K562 (cell line): Measurements from ENCODE around the gene COPA. TPM values are rescaled to one million over a fixed set of nuclear protein-coding genes. Genes with fewer than 3 reads are reported as not detected.

Source experiments
- ATAC-seq: fragments of 200-7000 bp; cut with Tn5 transposase; 3 replicates; pipeline ENCODE4 v1.9.1; 2020; ENCODE audit warnings: moderate library complexity
- BruUV-seq: library from RNA; stranded (reverse); fragments of 400-500 nt; replicated peaks from 2 replicates; lab custom pipeline; 2021; lab: Mats Ljungman, UMichigan
- CTCF ChIA-PET: fragments of 300-600 bp; formaldehyde crosslinking; extraction: SDS; loops from one replicate; lab custom pipeline; 2021; ENCODE audit warnings: low intra/inter-chr PET ratio; lab: Yijun Ruan, JAX
- POLR2A ChIA-PET: fragments of 300-600, 350-650 bp; sonication (Branson Sonifier 250); formaldehyde crosslinking; extraction: SDS; loops from one replicate; lab custom pipeline; 2021; ENCODE audit warnings: antibody characterized with exemption, inconsistent platforms; lab: Yijun Ruan, JAX
- DNase-seq, 4 experiments: peaks; one replicate each; pipeline versions ENCODE4 v3.0.0 to v3.0.0-alpha.2; 2011 to 2018; ENCODE audit warnings: low spot score in 3 of 4, mixed read lengths in 3 of 4; ENCODE audit errors: extremely low read depth in 1 of 4
- FAIRE-seq: peaks from 2 replicates; lab custom pipeline; 2011; peaks lifted over from hg19 to GRCh38; lab: Jason Lieb, UNC
- H2AFZ ChIP-seq: 2 replicates; pipeline ENCODE4 v1.6.0; 2011; ENCODE audit warnings: low read depth, low read length, control low read depth, inconsistent platforms
- H3K27ac ChIP-seq: fragments of 200-600 bp; 3 replicates; pipeline ENCODE4 v1.8.0; 2011; ENCODE audit warnings: low read depth, mild to moderate bottlenecking, control low read depth, inconsistent platforms, low read length, moderate library complexity, mixed read lengths; ENCODE audit errors: extremely low read depth
- H3K27me3 ChIP-seq, 2 experiments: fragments of 300-600 bp in 1 of 2; 2 replicates in 1 of 2; 3 replicates in 1 of 2; pipeline versions ENCODE4 v1.6.0 to v1.8.0; 2011; ENCODE audit warnings: inconsistent platforms in 2 of 2, low read length in 2 of 2, mild to moderate bottlenecking in 1 of 2, mixed read lengths in 1 of 2, moderate library complexity in 1 of 2; ENCODE audit not compliant: control insufficient read depth in 2 of 2, insufficient read depth in 2 of 2
- H3K36me3 ChIP-seq: fragments of 300-600 bp; 3 replicates; pipeline ENCODE4 v1.8.0; 2011; ENCODE audit warnings: mild to moderate bottlenecking, low read length, inconsistent platforms; ENCODE audit not compliant: control insufficient read depth, insufficient read depth
- H3K4me1 ChIP-seq, 2 experiments: fragments of 200-600 bp in 1 of 2; replicated peaks in 1 of 2; 2 replicates in 1 of 2; 3 replicates in 1 of 2; pipeline versions ENCODE4 v1.5.1 to v1.8.0; 2011; ENCODE audit warnings: inconsistent platforms in 2 of 2, low read length in 2 of 2, mild to moderate bottlenecking in 1 of 2, mixed read lengths in 1 of 2, moderate library complexity in 1 of 2; ENCODE audit not compliant: control insufficient read depth in 2 of 2, insufficient read depth in 2 of 2
- H3K4me2 ChIP-seq: 2 replicates; pipeline ENCODE4 v1.6.1; 2011; ENCODE audit warnings: low read length, control low read depth, inconsistent platforms, mixed read lengths; ENCODE audit not compliant: insufficient read depth
- H3K4me3 ChIP-seq: fragments of 200-600 bp; sonication (generic), shearing (Covaris generic); 2 replicates; pipeline ENCODE4 v1.5.1; 2016; ENCODE audit warnings: control low read depth, inconsistent platforms
- H3K79me2 ChIP-seq: fragments of 200-600 bp; 3 replicates; pipeline ENCODE4 v1.8.0; 2011; ENCODE audit warnings: low read length, inconsistent platforms; ENCODE audit not compliant: control insufficient read depth, insufficient read depth
- H3K9ac ChIP-seq, 2 experiments: 2 replicates each; pipeline versions ENCODE4 v1.6.0 to v1.6.1; 2011; ENCODE audit warnings: low read depth in 2 of 2, low read length in 2 of 2, control low read depth in 1 of 2, inconsistent platforms in 1 of 2, mild to moderate bottlenecking in 1 of 2, mixed read lengths in 1 of 2; ENCODE audit not compliant: insufficient read depth in 1 of 2
- H3K9me1 ChIP-seq: one replicate; pipeline ENCODE4 v1.6.0; 2011; ENCODE audit warnings: inconsistent platforms, mild to moderate bottlenecking, low read length, moderate library complexity; ENCODE audit not compliant: control insufficient read depth, insufficient read depth
- H3K9me3 ChIP-seq: replicated peaks from 2 replicates; pipeline ENCODE4 v1.5.1; 2011; ENCODE audit warnings: low read depth, low read length, inconsistent platforms; ENCODE audit not compliant: control insufficient read depth, insufficient read depth
- H4K20me1 ChIP-seq: replicated peaks from 2 replicates; pipeline ENCODE4 v1.6.1; 2011; ENCODE audit warnings: low read length, inconsistent platforms, mixed read lengths; ENCODE audit not compliant: control insufficient read depth, insufficient read depth
- CBX2 ChIP-seq: fragments of 200-600 bp; sonication (generic); IDR thresholded peaks from one replicate; pipeline ENCODE4 v1.6.1; 2012; ENCODE audit warnings: mild to moderate bottlenecking, low read length, inconsistent platforms; ENCODE audit not compliant: insufficient read depth, poor library complexity, severe bottlenecking
- DMBX1 ChIP-seq: fragments of 250-450 bp; sonication (Bioruptor Pico); IDR thresholded peaks from 2 replicates; pipeline ENCODE4 v1.8.0; 2022; ENCODE audit warnings: inconsistent platforms, mild to moderate bottlenecking, moderate library complexity, borderline replicate concordance
- DNMT1 ChIP-seq: fragments of 450-650 bp; IDR thresholded peaks from 2 replicates; pipeline ENCODE4 v1.6.1; 2016; ENCODE audit warnings: antibody characterized with exemption, mild to moderate bottlenecking
- MAFG ChIP-seq: fragments of 450-650 bp; conservative IDR thresholded peaks from 2 replicates; pipeline ENCODE4 v1.6.1; 2016; ENCODE audit warnings: missing genetic modification characterization, missing compliant biosample characterization
- MYBL2 ChIP-seq, 2 experiments: fragments of 450-650 bp in 1 of 2; sonication (generic) in 1 of 2; formaldehyde crosslinking in 1 of 2; IDR thresholded peaks; 2 replicates each; pipeline versions ENCODE4 v1.6.1 to v1.8.1; 2017 to 2022; ENCODE audit warnings: borderline replicate concordance in 1 of 2, inconsistent platforms in 1 of 2, low read depth in 1 of 2, mild to moderate bottlenecking in 1 of 2, missing genetic modification reagents in 1 of 2, moderate library complexity in 1 of 2
- PML ChIP-seq: IDR thresholded peaks from 2 replicates; pipeline ENCODE4 v1.6.1; 2012; ENCODE audit warnings: low read length, inconsistent platforms
- PRDM10 ChIP-seq: fragments of 450-650 bp; IDR thresholded peaks from 2 replicates; pipeline ENCODE4 v1.6.1; 2018; ENCODE audit not compliant: partially characterized antibody
- ZBTB12 ChIP-seq: fragments of 250-450 bp; sonication (Bioruptor Pico); IDR thresholded peaks from 2 replicates; pipeline ENCODE4 v1.4.0; 2020
- WGBS: fragments of 100-300 bp; shearing (Covaris generic); methylation state at CpG from one replicate; pipeline ENCODE4 v1.1.6; 2016; ENCODE audit warnings: low coverage, mixed read lengths; ENCODE audit not compliant: insufficient coverage; ENCODE audit errors: missing lambda C conversion rate; 5-methylcytosine and 5-hydroxymethylcytosine counted together
- in situ Hi-C: fragments of 300-500 bp; cut with MboI; formaldehyde crosslinking; loops from 4 replicates; pipeline ENCODE4 v1.15.0; 2018; ENCODE audit warnings: inconsistent platforms, mixed read lengths
- intact Hi-C: fragments of 100-400 bp; cut with micrococcal nuclease; formaldehyde crosslinking; loops from 2 replicates; pipeline ENCODE4 v1.14.2; 2022
- polyA plus RNA-seq, 8 experiments: library from polyadenylated mRNA; depleted of rRNA in 4 of 8; stranded (reverse) in 5 of 8; unstranded in 3 of 8; fragments of >200 nt; fragmentation: Nextera tagmentation in 2 of 8; fragmentation: Illumina TruSeq in 1 of 8; extraction: Ambion mirVana in 2 of 8; extraction: Trizol in 1 of 8; gene quantifications; 2 replicates each; pipeline versions ENCODE4 v1.2.1 to v1.2.3, GENCODE V29; 2011 to 2014; ENCODE audit warnings: inconsistent platforms in 1 of 8, missing spikeins in 1 of 8
- total RNA-seq, 7 experiments: library from RNA; depleted of rRNA in 6 of 7; stranded (reverse); fragments of >200 nt in 6 of 7; fragmentation: Illumina TruSeq in 2 of 7; extraction: Trizol in 2 of 7; gene quantifications; 2 replicates each; pipeline versions ENCODE4 v1.2.1 to v1.2.3, GENCODE V29; 2011 to 2021; ENCODE audit warnings: low replicate concordance in 1 of 7
- TF ChIP-seq, protein P1 (sequence below): sonication (generic); formaldehyde crosslinking; IDR thresholded peaks from 2 replicates; pipeline ENCODE4 v1.8.0; 2022; ENCODE audit warnings: mild to moderate bottlenecking, missing genetic modification reagents
- TF ChIP-seq, protein P2 (sequence below): fragments of 450-650 bp; IDR thresholded peaks from 2 replicates; pipeline ENCODE4 v1.6.1; 2016

Gene COPA
- total and polyA plus RNA-seq, 9 of the 15 experiments (the other 6 are each of a cell fraction or from before 2014, with no cell fraction given), result 49.8 to 222 (median 110) TPM

GRCh38 chr1:160357286-160358002, 14.4 kb upstream of the COPA start:
- no peak for FAIRE-seq
- POLR2A ChIA-PET, result interaction anchor here (0.5 to 1.7 kb wide), 7 partner anchors 9 to 373 kb away, joined by 3 to 8 read pairs (median 3); no protein-coding TSS in a partner anchor
- H3K4me1 ChIP-seq, result peaks cover 5 to 10% of the 10 kb centered on the region in 2 experiments

More at GRCh38 chr1:160357286-160358002, 14.4 kb upstream of the COPA start:
- no peak overlapping the region for H3K4me2 ChIP-seq
- H4K20me1 ChIP-seq, result no peaks in the 10 kb centered on the region
- ATAC-seq (no peak), DNase-seq (no peak)
- intact Hi-C loops, result no loop called here
- in situ Hi-C loops, result no loop called here
- no peak overlapping the region for H3K27ac ChIP-seq
- BruUV-seq, result no TSS peak
- WGBS, result 86% methylated on average over 7 of the region's 7 CpGs
- H3K9ac ChIP-seq, result no peak overlapping the region
- no peaks in the 10 kb centered on the region for H3K27me3 ChIP-seq
- no peak overlapping the region for H3K4me3 ChIP-seq
- CTCF ChIA-PET, result no interaction called here
- no peaks in the 10 kb centered on the region for H3K9me3 ChIP-seq
- H3K9me1 ChIP-seq, result no peaks in the 10 kb centered on the region
- no peaks in the 10 kb centered on the region for H3K79me2 ChIP-seq
- H2AFZ ChIP-seq, result no peak overlapping the region
- peaks cover 78% of the 10 kb centered on the region for H3K36me3 ChIP-seq
- TF ChIP-seq PML (no peak), DMBX1 (CRISPR knock-in tag) (no peak), ZBTB12 (CRISPR knock-in tag) (no peak), MAFG (tag) (no peak), MYBL2 (IDR thresholded peaks at IDR 0.05; ENCODE audit: low read depth) (no peak), MYBL2 (CRISPR knock-in tag; IDR thresholded peaks at IDR 0.05; ENCODE audit: borderline replicate concordance) (no peak), DNMT1 (no peak), PRDM10 (no peak), CBX2 (no peak)
- TF ChIP-seq, protein P1, sequence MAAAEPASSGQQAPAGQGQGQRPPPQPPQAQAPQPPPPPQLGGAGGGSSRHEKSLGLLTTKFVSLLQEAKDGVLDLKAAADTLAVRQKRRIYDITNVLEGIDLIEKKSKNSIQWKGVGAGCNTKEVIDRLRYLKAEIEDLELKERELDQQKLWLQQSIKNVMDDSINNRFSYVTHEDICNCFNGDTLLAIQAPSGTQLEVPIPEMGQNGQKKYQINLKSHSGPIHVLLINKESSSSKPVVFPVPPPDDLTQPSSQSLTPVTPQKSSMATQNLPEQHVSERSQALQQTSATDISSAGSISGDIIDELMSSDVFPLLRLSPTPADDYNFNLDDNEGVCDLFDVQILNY (CRISPR knock-in tag), result no peak
- TF ChIP-seq, protein P2, sequence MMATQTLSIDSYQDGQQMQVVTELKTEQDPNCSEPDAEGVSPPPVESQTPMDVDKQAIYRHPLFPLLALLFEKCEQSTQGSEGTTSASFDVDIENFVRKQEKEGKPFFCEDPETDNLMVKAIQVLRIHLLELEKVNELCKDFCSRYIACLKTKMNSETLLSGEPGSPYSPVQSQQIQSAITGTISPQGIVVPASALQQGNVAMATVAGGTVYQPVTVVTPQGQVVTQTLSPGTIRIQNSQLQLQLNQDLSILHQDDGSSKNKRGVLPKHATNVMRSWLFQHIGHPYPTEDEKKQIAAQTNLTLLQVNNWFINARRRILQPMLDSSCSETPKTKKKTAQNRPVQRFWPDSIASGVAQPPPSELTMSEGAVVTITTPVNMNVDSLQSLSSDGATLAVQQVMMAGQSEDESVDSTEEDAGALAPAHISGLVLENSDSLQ, result no peak
